CD4-positive, alpha-beta T cell treated with Interleukin-4 for 1 hour (primary cell): ENCODE results near the gene LATS2.
"Not testable (repeated sequence)": the region's sequence is repeated elsewhere in the genome, so short reads cannot be mapped to it uniquely, and the experiment has no call there.

Experiments used
- DNase-seq, 2 donors: peaks; one replicate each; pipeline ENCODE4 v3.0.0-alpha.2; 2020 to 2022

LATS2 gene

DNA sequence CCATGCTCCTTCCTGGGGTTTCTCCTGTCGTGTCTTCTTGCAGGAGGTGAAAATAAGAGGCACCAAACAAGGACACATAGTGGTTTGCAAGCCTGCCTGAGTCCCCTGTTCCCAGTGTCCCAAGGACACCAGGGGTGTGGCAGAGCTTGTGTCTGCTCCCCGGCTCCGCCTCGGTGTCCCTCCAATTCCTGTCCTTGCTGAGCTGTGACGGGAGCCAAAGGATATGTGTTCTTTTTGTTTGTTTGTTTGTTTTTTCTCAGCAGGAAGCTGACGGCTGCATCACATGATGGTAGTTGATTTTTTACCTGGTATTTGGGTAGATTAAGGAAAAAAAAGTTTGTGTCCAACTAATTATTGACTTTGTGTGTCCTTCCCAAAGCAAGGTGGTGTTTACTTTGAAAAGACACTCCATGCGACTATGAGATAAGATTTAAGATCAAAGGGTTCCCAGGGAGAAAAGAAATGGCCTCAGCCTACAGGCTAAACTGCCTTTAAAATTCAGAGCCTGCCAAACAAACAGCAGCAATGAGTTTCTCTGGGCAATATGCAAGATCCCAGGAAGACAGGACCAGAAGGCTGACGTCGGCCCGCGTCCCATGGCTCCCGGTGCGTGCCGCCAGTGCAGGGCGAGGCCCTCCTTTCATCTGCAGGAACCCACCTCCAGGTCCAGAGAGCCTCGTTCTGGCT, 108.0 kb downstream of the LATS2 start:
- no peak for DNase-seq

DNA sequence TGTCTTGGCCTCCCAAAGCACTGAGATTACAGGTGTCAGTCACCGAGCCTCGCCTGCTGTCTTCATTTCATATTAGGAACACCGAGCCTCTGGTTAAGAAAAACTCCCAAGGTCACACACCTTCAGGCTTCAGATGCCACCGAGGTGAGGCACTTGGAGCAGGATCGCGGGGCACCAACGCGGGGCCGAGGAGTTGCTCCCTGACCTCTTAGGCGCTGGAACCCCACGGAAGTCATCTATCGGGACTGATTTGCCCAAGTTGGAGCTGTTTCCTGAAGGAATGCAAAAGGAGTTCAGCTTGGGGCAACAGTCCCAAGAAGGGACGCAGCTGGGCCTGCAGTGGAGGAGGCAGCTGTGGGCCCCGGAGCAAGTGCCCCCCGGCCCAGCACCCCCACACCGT, 108.5 kb downstream of the LATS2 start:
- no peak for DNase-seq

DNA sequence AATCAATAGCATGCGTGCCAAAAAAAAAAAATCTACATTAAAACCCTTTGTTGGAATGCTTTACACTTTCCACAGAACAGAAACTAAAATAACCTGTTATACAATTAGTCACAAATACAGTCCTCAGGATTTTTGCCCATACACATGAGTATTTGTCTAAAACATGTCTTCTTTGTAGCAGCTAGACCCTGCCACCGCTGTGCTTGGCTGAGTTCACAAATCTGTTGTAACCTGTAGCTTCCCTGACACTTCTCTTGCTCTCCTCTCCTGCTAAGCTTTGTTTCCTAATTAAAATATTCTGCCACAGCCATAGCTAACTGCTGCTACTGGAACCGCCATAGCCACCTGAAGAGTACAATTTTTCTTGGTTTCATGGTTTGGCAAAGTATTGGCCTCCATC, 113.4 kb downstream of the LATS2 start:
- not testable (repeated sequence) for DNase-seq

DNA sequence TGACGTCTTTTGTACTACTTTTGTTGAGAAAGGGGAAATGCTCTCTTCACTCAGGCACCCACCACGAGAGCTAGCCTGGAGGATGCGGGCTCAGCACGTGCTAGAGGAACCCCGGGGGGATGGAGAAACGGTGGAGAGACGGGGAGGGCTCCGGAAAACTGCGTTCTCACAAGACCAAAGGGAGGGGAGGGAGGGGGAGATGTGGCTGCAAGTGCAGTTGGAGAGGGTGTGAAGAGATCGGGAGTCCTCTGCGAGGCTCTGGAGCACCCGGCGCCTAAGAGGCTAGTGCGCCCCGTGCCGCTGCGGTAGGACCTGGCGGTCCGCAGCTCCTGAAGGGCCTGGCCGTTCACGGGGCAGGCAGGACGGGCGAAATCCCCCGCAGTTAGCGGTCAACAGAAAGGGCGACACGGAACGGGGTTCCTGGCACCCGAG, 115.4 kb downstream of the LATS2 start:
- peak; percentile 7 to 20 for DNase-seq

DNA sequence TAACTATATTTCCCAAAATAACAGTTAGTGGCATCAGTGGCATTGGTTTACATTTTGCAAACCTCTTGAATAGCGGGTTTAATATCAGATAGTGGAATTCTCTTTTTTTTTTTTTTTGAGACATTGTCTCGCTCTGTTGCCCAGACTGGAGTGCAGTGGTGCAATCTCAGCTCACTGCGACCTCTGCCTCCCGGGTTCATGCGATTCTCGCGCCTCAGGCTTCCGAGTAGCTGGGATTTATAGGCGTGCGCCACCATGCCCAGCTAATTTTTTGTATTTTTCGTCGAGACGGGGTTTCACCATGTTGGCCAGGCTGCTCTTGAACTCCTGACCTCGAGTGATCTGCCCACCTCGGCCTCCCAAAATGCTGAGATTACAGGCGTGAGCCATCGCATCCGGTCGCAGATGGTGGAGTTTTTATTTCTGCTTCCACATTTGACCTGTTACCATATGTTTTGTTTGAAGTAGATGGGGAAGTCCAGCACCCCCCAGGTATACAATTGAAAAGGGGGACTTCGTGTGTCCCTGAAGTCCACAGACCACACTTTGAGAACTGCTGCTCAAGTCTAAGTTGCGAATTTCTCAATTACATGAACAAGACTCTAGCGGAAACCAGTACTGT, 118.3 kb downstream of the LATS2 start:
- DNase-seq, result peak in 1 of 2 donors; percentile 57

DNA sequence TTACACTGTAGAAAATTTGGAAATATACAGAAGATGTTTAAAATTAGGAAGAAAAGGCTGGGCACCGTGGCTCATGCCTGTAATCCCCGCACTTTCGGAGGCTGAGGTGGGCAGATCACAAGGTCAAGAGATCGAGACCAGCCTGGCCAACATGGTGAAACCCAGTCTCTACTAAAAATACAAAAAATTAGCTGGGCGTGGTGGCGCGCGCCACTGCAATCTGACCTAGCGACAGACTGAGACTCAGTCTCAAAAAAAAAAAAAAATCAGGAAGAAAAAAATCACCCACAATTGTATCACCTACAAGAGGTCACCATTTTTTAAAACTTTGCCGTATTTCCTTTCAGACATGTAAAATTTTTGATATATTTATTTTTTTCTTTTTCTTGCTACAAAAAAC, 120.9 kb downstream of the LATS2 start:
- not testable (repeated sequence) for DNase-seq

DNA sequence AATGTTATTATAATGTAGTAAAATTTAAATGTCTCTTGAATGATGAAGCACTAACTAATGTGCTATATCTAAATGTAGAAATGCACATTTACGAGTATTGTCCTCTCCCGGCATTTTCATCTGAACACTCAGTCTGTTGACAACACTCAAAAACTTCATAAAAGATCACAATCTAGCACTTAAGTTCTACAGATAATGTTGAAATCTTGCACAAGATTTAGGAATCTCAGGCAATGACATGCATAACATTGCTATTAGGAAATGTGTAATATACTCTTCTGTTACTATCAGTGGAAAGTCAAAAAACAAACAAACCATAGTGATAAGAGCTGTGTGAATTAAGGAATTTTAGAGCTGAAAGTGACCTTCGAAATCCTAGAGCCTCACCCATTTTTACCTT, 121.3 kb downstream of the LATS2 start:
- no peak for DNase-seq

DNA sequence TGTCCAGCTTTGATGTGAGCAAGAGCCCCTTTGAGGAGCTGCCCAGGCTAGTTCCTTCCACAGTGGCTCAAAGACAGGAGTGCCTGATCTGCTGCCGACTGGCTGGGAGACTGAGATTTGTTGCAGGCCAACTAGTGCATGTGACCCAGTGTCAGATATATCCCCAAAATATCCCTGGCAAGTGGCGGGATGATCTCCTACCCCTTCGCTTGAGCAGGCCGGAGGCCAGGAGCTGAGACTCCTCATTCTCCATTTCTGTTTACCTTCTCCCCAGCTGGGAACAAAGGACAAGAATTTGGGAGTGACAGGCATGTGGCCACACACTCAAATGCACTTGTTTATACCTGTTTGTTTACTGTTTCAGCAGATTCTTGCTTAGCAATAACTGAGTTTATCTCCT, 121.7 kb downstream of the LATS2 start:
- no peak for DNase-seq

DNA sequence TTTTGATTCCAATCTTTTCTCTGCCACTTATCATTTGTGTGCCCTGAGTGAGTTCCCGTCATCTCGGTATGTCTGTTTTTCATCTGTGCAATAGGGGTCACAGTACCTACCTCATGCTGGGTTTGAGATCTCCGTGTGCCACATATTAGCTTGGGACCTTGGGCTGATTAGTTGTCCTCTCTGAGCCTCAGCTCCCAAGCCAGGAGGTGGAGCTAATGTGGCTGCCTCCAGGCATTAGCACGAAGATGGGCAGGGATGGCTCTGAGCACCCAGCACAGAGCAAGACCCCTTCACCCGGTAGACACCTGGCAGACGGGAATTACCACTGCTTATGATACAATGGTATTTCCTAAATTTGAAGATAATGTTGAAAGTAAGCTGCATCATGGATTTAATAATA, 123.1 kb downstream of the LATS2 start:
- DNase-seq, result no peak

DNA sequence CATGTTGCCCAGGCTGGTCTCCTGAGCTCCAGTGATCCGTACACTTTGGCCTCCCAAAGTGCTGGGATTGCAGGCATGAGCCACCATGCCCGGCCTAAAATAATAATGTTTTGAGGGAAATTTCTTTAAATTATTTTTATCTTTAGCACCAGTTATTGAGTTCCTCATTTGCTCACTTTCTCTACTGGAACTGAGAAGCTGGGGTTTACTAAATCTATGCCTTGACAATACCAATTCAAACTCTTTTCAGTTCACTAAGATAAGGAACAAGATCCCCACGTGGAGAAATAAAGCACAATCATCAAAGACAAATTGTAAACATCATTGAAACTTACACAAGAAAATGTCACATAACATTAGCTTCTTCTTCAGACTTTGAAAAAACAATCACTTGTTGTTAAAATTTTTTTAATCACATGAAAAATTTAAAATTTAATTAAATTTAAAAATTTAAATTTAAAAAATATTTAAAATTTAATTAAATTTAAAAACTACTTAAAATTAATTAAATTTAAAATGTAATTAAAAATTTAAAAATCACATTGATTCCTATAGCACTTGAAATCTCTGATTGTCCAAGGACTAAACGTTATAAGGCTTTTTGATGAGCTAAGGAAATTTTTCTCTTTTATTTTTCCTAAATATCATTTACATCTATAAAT, 133.7 kb downstream of the LATS2 start:
- no peak for DNase-seq

DNA sequence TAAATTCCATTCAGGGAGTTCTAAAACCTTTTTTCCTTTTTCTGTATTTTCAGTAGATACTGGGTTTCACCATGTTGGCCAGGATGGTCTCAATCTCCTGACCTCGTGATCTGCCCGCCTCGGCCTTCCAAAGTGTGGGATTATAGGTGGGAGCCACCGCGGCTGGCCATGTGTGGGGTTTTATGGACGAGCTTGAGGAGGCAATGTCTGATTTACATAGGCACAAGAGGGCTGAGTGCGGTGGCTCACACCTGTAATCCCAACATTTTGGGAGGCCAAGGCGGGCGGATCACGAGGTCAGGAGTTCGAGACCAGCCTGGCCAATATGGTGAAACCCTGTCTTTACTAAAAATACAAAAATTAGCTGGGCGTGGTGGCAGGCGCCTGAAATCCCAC, 136.0 kb downstream of the LATS2 start:
- not testable (repeated sequence) for DNase-seq

DNA sequence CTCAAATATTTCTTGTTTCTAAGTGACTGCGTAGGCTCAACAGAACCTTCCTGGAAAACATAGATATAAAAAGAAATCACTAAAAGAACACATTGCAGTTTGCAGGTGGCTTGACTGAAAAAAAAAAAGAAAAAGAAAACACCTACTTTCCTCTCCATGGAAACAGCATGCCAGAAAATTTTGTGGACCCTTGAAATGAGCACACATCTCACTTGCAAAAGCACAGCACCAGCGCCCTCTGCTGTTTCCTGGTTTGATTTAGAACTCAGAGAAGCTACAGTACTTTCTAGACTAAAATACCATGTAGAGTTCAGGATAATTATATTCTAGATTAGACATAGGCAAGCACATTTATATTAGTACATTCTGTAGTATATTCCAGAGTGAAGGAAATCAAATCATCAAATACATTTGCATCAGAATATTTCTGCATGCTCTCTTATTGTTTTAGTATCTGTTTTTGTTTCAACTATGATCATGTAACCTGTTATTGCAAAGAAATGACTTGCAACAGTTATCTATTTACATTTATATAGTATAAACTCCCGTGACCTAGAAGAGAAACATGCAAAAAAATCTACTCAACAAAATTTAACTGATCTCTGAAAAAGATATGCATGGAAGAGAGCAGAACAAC, 136.5 kb downstream of the LATS2 start:
- peak; percentile 69 to 70 for DNase-seq

DNA sequence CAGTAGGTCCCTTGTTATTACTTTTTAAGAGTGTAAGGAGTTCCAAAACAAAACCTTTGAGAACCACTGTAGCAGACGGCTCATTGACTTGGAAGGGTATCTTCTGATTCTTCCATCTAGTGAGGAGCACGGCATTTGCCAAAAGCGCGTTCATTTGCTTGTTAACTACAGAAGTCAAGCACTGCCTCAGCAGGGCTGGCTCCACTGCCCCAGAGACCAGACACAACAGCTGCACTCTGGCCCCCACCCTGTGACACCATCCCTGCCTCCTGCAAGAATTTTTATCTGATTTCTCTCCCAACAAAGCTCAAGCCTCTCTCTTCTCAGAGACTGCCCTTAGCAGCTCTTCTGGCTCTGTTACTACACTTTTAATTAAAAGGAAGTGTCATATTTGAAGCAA, 138.1 kb downstream of the LATS2 start:
- no peak for DNase-seq
